MV-4-11 (cell line): ENCODE results near the gene EEF1AKMT3.
"Not testable (repeated sequence)": the region's sequence is repeated elsewhere in the genome, so short reads cannot be mapped to it uniquely, and the experiment has no call there.

Source experiments
- DNase-seq: peaks from one replicate; lab custom pipeline; 2025; lab: John Stamatoyannopoulos, UW

EEF1AKMT3 gene

DNA sequence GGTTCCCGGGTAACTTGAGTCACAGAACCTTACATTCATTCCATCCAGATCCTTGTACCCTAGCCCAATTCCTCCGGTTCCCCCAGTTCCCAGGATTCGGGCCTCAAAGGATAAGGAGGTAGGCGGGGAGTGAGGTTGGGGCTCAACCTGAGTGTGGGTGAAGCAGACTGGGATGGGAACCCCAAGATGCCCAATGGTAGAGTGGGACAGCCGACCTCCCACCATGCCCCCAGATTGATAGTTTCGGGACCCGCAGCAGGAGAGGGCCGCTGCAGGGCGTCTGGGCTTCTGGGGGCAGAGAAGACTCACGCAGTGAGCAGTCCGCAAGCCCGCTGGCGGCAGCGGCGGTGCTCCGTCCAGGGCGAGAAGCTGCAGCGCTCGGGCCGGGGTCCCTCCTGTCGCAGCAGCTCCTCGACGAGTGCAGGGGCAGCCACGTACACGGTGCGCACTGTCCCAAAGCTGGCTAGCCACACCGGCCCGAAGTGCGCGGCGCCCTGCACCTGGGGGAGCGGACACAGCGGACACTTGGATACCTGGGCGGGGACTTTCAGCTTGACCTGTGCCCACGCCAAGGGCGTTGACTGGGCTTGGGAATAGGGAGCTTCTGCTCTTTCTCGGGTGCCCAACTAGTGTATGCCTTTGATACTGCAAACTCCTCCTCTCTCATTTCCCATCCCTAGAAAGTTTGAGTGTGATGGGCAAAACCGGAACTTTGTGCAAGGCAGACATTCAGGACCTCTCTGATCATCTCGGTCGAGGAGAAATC is 6.5 kb upstream of the EEF1AKMT3 start:
- DNase-seq, result no peak

DNA sequence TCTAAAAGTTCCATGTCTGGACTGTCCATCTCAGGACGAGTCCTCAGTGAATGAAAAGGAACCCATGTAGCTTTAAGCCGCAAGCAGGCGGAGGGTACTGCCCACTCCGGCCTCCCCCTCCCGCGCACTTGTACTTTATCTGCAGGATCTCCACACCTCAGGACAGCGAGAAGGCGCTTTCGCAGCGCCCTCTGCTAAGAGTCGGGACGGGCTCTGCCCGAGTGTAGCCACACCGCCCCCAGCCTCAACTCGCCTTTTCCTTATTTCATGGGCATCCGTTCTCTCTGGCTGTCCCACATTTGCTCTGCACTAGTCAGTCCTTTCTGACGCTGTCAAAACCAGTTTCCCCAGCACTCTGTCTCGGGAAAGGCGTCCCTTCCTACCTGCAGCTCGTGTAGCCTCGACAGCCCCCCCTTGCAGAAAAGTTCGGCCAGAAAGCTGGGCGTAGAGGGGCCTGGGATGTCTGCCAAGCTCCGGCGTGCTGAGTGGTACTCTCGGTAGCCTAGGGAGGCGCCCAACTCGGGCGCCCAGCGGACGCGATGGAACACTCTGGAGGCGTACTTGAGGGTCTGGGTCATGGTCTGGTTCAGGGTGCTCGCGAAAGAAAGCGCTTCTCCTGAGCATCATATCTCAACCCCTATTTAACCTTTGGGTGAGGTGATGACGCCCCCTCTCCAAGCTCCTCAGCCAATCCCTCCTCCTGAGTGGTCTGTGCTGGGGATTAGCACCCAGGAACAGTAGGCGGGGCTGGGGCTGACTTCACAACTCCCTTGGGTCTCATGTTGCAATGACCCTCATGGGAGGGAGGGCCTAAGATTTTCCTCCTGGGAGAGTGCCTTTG is 5.7 kb upstream of the EEF1AKMT3 start, which contains the start of gene CYP27B1:
TSS of gene CYP27B1 (minus strand) at position 615 of the 841 bp plus-strand sequence. CDS start at position 578, 37 bp downstream.
- DNase-seq, result peak; percentile 19

DNA sequence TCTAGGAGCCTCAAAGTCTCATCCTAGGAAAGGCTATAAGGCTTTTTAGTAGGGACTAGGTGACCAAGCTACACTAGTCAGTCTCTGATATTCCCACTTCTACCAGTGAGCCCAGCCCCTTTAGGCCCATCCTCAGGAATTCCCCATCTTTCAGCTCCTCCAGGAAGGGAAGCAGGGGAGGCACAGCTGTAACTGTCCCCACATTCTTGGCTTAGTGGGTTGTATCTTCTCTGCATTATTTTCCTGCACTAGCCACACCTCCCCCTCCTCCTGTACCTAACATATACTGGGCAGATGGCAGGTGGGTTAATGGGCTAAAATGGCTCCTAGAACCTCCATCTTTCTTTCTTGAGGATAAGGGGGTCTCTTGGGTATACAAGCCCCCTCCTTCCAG is 5.1 kb upstream of the EEF1AKMT3 start:
- no peak for DNase-seq

DNA sequence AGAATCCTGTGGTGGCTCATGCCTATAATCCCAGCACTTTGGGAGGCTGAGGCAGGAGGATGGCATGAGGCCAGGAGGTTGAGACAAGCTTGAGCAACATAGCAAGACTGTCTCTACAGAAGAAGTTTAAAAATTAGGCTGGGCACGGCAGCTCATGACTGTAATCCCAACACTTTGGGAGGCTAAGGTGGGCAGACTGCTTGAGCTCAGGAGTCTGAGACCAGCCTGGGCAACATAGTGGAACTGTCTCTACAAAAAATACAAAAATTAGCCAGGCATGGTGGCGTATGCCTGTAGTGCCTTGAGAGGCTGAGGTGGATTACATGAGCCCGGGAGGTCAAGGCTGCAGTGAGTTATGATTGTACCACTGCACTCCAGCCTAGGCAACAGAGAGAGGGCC is 4.5 kb upstream of the EEF1AKMT3 start:
- DNase-seq, result no peak

DNA sequence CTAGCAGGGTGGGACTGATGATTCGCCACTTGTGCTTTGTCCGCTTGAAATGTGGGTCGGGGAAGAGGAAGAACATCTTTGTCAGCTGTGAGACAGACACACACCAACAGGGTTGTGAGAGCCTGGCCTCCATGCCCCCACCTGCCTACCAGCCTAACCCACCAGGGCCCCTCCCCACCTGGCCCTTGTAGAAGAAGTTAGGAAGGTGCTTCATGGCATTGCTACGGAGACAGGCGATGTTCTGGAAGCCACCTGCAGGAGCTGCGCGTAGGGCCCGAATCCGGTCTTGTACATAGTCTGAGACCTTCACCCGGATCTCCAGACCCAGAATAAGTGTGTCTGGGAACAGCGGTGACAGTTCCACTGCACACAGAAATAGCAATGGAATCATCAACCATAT is 2.8 kb upstream of the EEF1AKMT3 start:
- DNase-seq, result no peak

DNA sequence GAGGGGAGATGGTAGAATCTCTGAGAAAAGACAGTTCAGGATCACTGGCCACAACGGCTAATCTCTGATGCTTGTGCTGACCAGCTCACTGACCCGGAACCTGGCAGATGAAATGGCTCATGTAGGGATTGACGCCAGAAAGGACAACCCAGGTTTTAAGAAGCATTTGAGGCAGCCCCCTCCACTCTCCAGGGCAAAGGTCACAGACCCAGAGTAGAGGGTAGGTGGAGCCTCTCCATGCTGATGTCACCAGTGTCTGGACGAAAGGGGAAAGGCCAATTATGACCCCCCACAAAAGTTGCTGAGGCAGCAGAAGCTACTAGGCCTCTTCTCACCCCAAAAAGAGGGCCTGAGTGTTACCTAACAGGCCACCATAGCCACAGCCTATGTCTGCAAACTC is 1.7 kb upstream of the EEF1AKMT3 start:
- DNase-seq, result no peak

DNA sequence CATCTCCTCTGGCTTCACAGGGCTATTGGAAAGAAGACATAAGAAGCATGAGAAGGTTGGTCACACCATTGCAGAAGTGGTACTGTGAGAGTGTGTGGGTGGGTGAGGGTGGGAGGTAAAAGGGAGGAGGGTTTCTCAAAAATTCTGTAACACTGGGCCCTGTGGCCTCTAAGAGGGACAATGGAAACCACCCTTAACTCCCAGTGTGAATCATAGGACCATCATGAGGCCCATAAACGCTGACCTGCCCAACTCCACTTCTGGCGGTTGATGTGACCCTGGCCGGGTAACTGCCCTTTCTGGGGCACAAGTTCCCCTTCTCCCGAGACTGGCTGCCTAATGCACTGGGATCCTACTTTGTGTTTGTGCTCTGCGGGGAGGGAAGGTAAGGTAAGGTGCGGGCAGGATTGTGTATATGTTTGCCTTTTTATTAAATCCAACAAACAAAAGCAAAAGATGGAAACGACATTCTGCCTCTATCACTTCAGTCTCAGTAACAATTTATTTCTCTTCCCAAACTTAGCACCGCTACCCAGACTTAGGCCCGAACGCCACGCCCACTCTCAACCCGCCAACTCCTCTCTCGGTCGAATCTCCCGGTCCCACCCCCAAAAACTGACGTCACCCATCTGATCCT is 1.1 kb upstream of the EEF1AKMT3 start:
- peak; percentile 91 for DNase-seq

DNA sequence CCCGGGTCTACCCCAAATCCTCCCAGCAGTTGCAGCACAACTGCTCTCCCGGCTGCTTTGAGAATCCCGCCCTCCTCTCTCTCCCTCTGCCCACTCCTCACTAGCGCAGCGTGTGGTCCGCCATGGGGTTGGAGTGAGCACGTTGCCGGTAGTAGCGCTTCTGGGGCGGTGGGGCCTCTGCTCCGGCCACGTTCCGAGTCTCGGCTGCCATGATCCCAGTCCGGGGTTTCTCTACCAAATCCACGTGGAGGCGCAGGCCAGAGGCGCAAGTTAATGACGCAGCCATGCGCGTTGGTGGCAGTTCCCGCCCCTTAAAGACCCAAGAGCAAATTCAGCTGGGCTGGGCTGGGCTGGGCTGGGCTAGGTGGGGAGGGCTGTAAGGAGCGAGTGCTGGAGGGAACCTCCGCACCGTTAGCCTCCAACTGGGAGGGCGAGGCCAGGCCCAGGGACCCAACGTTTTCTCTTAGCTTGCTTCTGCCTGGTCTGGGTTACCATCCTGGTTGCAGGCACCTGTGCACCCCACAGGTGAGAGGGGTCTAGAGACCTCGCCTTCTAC is 463 bp upstream of the EEF1AKMT3 start, which contains the start of gene METTL1:
TSS of gene METTL1 (minus strand) at position 233 of the 556 bp plus-strand sequence. CDS start at position 211, 22 bp downstream.
- peak; percentile 96 for DNase-seq

DNA sequence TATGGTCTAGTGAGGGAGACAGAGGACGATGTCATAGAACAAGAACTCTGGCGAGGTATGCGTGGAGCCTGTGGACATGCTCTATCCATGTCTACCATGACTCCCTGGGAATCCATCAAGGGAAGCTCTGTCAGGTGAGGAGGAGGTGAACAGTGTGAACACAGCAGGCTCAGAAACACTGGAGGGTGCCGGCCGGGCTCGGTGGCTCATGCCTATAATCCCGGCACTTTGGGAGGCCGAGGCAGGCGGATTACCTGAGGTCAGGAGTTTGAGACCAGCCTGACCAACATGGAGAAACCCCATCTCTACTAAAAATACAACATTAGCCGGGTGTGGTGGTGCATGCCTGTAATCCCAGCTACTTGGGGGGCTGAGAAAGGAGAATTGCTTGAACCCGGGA is 2.2 kb downstream of the EEF1AKMT3 start:
- not testable (repeated sequence) for DNase-seq

DNA sequence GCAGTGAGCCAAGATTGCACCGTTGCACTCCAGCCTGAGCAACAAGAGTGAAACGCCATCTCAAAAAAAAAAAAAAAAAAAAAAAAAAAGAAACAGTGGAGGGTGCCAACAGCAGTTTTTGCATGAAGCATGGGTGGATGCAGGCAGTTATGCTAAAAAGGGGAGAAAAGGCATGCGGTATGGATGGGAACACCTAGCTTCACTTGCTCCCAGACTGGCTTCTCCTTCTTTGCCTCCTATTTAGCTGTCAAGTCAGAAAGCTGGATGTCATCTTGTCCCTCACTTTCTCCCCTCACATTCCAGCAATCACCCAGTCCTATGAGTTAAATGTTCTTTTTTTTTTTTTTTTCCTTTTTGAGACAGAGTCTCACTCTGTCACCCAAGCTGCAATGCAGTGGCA is 2.6 kb downstream of the EEF1AKMT3 start:
- DNase-seq, result no peak

DNA sequence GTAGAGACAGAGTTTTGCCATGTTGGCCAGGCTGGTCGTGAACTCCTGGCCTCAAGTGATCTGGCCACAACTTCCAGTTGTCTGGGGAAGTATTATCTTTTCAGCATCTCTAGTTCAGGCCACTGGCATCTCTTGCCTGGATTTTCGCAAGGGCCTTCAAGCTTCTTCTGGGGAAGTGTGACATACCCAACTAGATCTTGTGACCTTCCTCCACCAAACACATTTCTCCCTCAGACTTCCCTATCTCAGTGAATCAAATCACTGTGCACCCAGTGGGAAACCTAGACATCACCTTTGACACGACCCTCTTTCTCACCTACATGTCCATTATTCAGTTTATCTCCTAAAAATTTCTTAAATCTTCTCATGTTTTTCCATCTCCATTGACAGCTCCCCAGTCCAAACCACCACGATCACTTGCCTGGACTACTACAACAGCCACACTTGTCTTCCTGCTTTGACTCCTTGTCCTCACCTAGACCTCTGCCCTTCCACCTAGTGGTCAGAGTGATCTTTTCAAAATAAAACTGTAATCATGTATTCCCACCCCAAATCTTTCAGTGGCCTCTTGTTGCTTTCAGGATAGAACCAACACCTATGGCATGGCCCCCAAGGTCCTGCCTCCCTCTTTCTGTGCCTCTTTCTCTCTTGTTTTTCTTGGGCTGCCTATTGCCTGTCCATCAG is 3.3 kb downstream of the EEF1AKMT3 start:
- DNase-seq, result peak; percentile 87

DNA sequence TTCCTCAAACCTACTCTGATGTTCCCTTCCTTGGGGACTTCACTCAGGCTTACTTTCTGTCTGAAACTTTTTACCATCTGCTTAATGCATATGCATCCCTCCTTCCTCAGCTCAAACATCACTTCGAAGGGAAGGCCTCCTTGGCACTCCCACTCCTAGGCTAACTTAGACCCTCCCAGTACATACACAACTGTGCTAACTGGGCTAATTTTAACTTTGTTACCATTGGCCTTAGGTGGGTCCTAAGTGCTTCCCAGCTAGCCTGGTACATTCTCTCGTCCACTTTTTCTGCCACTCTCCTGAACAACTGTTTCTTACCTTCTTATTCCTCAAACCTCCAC is 3.8 kb downstream of the EEF1AKMT3 start:
- DNase-seq, result no peak

DNA sequence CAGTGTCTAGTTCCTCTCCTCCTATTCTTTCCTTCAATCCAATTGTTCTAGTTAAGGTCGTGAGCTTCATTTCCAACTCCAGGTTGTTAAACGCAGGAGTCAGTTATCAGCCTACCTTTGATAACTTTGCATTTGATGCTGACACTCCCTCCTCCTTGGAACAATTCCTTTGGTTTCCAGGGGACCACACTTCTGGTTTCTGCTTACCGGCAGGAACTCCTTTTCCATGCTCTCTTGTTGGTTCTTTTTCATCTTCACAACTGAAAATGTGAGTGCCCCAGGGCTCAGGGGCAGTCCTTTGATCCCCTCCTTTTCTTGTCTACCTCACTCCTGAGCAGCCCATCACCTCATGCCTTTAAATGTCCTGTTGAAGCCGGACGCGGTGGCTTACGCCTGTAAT is 5.0 kb downstream of the EEF1AKMT3 start:
- no peak for DNase-seq

DNA sequence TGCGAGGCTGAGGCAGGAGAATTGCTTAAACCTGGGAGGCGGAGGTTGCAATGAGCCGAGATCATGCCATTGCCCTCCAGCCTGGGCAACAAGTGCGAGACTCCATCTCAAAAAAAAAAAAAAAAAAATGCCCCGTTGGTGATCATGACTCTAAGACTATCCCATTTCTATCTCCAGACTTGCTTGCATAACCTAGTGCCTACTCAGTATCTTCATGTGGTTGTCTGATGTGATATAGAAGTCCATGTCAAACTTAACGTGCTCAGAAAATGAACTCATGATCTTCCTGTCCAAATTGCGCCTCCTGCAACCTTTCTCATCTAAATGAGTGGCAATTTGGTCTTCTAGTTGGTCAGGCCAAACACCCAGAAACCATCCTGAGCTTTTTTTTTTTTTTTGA is 5.5 kb downstream of the EEF1AKMT3 start:
- no peak for DNase-seq

DNA sequence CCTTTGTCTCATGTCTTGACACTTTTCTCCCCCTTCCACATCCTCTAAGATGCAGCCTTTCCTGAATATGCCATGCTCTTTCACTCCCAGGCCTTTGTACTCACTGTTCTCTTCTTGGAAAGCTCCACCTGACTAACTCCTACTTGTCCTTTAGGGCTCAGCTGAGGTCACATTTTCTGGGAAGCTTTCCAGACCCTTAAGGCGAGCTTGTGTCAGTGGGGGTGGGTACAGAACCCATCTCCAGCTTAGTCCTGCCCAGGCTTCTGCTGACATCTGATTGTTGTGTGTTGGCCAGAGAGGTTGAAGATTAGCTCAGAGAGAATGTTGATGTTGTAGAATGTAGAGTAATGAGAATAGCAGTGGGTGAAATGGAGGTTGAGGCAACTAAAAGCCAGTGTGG is 7.3 kb downstream of the EEF1AKMT3 start:
- DNase-seq, result no peak

DNA sequence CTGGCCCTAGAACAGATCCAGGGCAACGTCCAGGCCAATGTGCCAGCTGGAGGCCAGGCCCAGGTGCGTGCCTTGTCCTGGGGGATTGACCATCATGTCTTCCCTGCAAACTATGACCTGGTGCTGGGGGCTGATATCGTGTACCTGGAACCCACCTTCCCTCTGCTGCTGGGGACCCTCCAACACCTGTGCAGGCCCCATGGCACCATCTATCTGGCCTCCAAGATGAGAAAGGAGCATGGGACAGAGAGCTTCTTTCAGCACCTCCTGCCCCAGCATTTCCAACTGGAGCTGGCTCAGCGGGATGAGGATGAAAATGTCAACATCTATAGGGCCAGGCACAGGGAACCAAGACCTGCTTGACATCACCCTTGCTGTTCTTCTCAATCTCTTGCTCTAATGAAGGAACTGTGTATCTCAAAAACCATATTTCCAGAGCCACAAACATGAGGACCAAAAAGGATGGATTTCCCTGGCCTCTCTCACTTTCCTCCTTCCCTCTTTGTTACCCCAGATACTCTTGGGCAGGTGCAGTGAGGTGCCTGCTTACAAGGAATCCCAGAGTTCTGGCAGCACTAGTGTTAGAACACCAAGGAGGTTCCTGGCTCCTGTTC is 8.0 kb downstream of the EEF1AKMT3 start:
- no peak for DNase-seq

DNA sequence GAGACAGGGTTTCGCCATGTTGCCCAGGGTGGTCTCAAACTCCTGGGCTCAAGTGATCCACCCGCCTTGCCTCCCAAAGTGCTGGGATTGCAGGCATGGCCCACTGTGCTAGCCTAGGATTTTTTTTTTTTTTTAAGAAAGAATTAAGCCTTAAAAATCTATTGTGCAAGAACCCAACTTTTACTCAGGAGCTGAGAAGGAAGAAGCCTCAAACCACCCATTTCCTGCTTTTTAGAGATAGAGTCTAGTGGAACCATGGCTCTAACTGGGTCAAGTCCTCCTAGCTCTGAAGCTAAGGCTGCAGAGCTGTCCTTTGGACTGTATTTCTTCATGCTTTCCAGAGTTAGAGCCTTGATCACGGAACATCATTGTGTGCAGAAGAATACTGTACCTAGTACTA is 8.8 kb downstream of the EEF1AKMT3 start:
- DNase-seq, result peak; percentile 83

DNA sequence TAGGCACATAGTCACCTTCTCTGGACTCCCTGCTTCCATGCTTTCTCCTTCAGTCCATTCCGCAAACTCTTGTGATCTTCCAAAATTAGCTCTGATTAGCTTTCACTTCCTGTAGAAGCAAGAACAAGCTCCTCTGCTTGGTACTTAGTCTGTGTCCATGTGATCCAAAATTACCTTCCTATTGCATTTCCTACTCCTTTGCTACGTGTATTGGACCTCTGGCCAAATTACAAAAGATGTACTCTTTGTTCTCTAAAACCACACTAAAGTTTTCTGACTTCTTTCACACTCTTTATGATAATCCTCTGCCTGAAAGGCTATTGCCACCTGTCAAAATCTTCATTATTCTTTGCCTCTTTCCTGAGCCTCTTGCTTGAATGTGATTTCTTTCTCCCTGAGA is 9.4 kb downstream of the EEF1AKMT3 start:
- DNase-seq, result peak; percentile 58

DNA sequence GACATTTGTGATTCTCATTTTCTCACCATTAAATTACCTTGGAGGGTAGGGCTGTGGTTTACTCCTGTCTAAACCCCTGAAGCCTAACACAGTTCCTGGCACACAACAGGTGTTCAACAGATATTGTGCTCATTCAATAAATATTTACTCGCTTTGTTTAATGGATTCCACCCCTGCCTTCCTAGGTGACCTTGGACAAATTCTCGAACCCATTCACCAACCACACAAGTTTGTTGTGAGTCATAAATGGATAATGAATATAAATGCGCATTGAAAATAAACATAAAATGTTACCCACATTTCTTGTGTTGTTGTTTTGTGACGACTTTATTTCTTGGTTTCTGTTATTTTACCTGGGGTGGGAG is 9.8 kb downstream of the EEF1AKMT3 start:
- no peak for DNase-seq

DNA sequence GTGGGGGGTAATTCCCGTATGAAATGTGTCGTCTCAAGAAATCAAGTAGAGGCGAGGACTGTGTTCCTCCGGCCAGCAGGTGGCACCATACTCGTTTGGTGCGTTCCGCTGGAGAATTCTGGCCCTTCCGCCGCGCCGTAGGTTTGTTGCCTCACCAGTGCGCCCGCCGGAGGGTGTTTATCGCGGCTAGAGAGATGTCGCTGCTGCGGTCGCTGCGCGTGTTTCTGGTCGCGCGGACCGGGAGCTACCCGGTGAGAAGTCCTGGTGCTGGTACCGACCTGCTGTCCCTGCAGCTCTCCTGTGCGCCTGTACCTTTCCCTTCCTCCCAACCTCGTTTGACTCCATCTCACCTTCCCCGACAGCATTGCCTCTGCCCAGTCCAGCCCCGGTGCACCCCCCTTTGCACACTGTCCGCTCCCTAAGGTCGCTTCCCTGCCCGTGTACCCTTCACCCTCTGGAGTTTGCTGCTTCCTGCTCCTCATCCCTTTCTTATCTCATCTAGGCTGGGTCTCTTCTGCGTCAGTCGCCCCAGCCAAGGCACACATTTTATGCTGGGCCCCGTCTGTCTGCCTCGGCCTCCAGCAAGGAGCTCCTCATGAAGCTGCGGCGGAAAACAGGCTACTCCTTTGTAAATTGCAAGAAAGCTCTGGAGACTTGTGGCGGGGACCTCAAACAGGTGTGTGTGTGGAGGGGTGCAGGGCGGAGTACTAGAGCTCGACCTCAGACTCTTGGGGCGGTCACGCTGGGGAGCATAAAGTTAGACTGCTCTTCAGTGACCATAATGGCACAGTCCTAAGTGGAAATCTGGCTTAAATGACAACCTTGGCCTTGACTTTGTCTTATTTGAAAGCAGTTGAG is 10.4 kb downstream of the EEF1AKMT3 start, which contains the start of gene TSFM:
TSS of gene TSFM (plus strand) at position 180 of the 858 bp plus-strand sequence. CDS start at position 195, 15 bp downstream.
- DNase-seq, result peak; percentile 90
